Natural killer cell (primary cell): ENCODE results near the gene LRRC34. TPM values are rescaled to one million over a fixed set of nuclear protein-coding genes. Genes with fewer than 3 reads are reported as not detected.

ENCODE experiments used
- ATAC-seq, 3 donors: fragments of 150-1000 bp in 2 of 3; fragments of 200-7000 bp in 1 of 3; cut with Tn5 transposase; 1 replicate in 1 of 3; 2 replicates in 2 of 3; pipeline ENCODE4 v1.10.0; 2021; ENCODE audit warnings: mild to moderate bottlenecking in 2 of 3, moderate library complexity in 2 of 3
- DNase-seq, 2 donors: peaks; one replicate each; pipeline versions ENCODE4 v3.0.0 to v3.0.0-alpha.2; 2013 to 2021; ENCODE audit warnings: mixed read lengths in 1 of 2
- H3K27ac ChIP-seq: one replicate; pipeline ENCODE4 v1.5.1; 2013; ENCODE audit warnings: mild to moderate bottlenecking, low read length
- H3K27me3 ChIP-seq: one replicate; pipeline ENCODE4 v1.6.1; 2013; ENCODE audit warnings: low read length; ENCODE audit not compliant: control insufficient read depth, insufficient read depth
- H3K36me3 ChIP-seq: one replicate; pipeline ENCODE4 v1.6.1; 2013; ENCODE audit warnings: low read length; ENCODE audit not compliant: control insufficient read depth, insufficient read depth
- H3K4me1 ChIP-seq: one replicate; pipeline ENCODE4 v1.6.1; 2013; ENCODE audit warnings: low read length; ENCODE audit not compliant: control insufficient read depth, insufficient read depth
- H3K4me3 ChIP-seq: one replicate; pipeline ENCODE4 v1.5.1; 2013; ENCODE audit warnings: low read length
- H3K9me3 ChIP-seq: one replicate; pipeline ENCODE4 v1.6.1; 2013; ENCODE audit warnings: low read length; ENCODE audit not compliant: control insufficient read depth, insufficient read depth
- H3K27ac Mint-ChIP-seq, 2 donors: one replicate each; pipeline ENCODE4 v1.8.0; 2022; ENCODE audit warnings: mild to moderate bottlenecking in 2 of 2, mixed read lengths in 2 of 2, moderate library complexity in 1 of 2
- H3K27me3 Mint-ChIP-seq, 2 donors: one replicate each; pipeline ENCODE4 v1.8.0; 2022; ENCODE audit warnings: low read depth in 2 of 2, mixed read lengths in 2 of 2
- H3K36me3 Mint-ChIP-seq: one replicate; pipeline ENCODE4 v1.8.0; 2022; ENCODE audit warnings: mixed read lengths
- H3K4me1 Mint-ChIP-seq, 2 donors: one replicate each; pipeline ENCODE4 v1.8.0; 2022; ENCODE audit warnings: mixed read lengths in 2 of 2
- H3K4me3 Mint-ChIP-seq: one replicate; pipeline ENCODE4 v1.8.0; 2022; ENCODE audit warnings: mild to moderate bottlenecking, moderate library complexity, mixed read lengths
- H3K9me3 Mint-ChIP-seq, 2 donors: one replicate each; pipeline ENCODE4 v1.8.0; 2022; ENCODE audit warnings: mixed read lengths in 2 of 2
- WGBS: methylation state at CpG from one replicate; pipeline ENCODE4 v1.1.7; 2013; ENCODE audit warnings: missing lambda C conversion rate; ENCODE audit not compliant: insufficient coverage; 5-methylcytosine and 5-hydroxymethylcytosine counted together
- intact Hi-C: fragments of 100-400 bp; cut with micrococcal nuclease; formaldehyde crosslinking; loops from one replicate; pipeline ENCODE4 v1.14.2; 2022
- total RNA-seq, 4 donors: library from RNA; stranded (reverse); fragments of 120-200 nt in 1 of 4; gene quantifications; one replicate each; pipeline versions ENCODE4 v1.2.3 to v1.2.4, GENCODE V29; 2013 to 2022
- TF ChIP-seq, protein P1 (sequence below): fragments of 200-600 bp; IDR thresholded peaks from one replicate; pipeline ENCODE4 v1.8.0; 2022; ENCODE audit warnings: antibody characterized with exemption

Gene LRRC34
- total RNA-seq, 3 donors from 2014 or later (not counting 1 experiment from before 2014, with no cell fraction given) = 0.45 to 1.0 (median 0.48) TPM

DNA sequence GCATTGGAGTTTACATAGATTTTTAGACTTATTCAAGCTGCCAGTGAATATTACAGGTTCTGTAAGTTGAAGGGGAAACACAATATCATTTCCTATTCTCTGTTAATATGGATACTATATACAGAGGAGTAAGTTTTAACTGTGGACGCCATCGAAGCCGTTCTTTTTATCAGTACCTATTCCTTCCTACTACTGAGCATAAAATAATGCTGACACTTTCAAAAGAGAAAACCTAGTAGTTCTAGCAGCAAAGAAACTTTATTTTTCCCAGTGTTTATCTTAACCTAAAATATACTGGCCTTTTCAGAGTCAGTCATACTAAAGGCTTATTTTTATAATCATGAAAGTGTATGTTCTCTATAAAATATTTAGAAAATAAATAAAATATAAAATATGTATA lies 42.8 kb upstream of the LRRC34 start:
- no peak overlapping the region for H3K27ac ChIP-seq
- ATAC-seq (no peak), DNase-seq (no peak)
- no peak overlapping the region for H3K4me3 ChIP-seq
- no peaks in the 10 kb centered on the region for H3K36me3 ChIP-seq
- H3K4me1 Mint-ChIP-seq = no peaks in the 10 kb centered on the region
- peaks cover 10 to 26% of the 10 kb centered on the region in 2 donors for H3K27me3 Mint-ChIP-seq
- no peak overlapping the region for H3K27ac Mint-ChIP-seq
- H3K9me3 Mint-ChIP-seq = no peaks in the 10 kb centered on the region
- TF ChIP-seq, protein P1, sequence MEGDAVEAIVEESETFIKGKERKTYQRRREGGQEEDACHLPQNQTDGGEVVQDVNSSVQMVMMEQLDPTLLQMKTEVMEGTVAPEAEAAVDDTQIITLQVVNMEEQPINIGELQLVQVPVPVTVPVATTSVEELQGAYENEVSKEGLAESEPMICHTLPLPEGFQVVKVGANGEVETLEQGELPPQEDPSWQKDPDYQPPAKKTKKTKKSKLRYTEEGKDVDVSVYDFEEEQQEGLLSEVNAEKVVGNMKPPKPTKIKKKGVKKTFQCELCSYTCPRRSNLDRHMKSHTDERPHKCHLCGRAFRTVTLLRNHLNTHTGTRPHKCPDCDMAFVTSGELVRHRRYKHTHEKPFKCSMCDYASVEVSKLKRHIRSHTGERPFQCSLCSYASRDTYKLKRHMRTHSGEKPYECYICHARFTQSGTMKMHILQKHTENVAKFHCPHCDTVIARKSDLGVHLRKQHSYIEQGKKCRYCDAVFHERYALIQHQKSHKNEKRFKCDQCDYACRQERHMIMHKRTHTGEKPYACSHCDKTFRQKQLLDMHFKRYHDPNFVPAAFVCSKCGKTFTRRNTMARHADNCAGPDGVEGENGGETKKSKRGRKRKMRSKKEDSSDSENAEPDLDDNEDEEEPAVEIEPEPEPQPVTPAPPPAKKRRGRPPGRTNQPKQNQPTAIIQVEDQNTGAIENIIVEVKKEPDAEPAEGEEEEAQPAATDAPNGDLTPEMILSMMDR = no peak
- intact Hi-C loops = no loop called here
- H3K4me3 Mint-ChIP-seq = no peak overlapping the region
- H3K9me3 ChIP-seq = no peaks in the 10 kb centered on the region
- WGBS = 100% methylated on average over 3 of the region's 3 CpGs
- no peaks in the 10 kb centered on the region for H3K36me3 Mint-ChIP-seq
- H3K27me3 ChIP-seq = no peaks in the 10 kb centered on the region
- H3K4me1 ChIP-seq = no peaks in the 10 kb centered on the region

DNA sequence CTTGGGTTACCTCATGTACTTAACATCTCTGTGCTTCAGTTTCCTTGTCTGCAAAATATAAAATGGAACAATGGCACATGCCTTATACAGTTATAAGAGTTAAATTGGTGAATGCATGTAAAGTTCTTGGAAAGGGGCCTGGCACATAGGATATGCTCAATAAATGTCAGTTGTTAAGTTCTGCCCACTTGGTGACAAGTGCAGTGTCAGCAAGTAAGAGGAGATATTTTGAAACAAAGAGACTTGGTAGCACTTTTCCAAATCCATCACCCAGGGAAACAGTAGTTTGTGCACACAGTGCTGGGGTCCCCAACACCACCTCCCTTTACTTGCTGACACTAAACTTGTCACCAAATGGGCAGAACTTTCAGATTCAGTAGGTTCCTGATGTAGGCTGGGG lies 37.9 kb upstream of the LRRC34 start:
- TF ChIP-seq, protein P1 = no peak
- Histone ChIP-seq H3K27me3 (no peaks in the 10 kb centered on the region), H3K9me3 (no peaks in the 10 kb centered on the region), H3K4me1 (peaks cover 4% of the 10 kb centered on the region), H3K36me3 (no peaks in the 10 kb centered on the region), H3K4me3 (no peak overlapping the region), H3K27ac (no peak overlapping the region)
- no peak overlapping the region for H3K27ac Mint-ChIP-seq
- DNase-seq = no peak
- no peak overlapping the region for H3K4me3 Mint-ChIP-seq
- no peaks in the 10 kb centered on the region for H3K9me3 Mint-ChIP-seq
- no peaks in the 10 kb centered on the region for H3K4me1 Mint-ChIP-seq
- no peaks in the 10 kb centered on the region for H3K36me3 Mint-ChIP-seq
- intact Hi-C loops = no loop called here
- peaks cover 5 to 28% of the 10 kb centered on the region in 2 donors for H3K27me3 Mint-ChIP-seq
- no peak for ATAC-seq

DNA sequence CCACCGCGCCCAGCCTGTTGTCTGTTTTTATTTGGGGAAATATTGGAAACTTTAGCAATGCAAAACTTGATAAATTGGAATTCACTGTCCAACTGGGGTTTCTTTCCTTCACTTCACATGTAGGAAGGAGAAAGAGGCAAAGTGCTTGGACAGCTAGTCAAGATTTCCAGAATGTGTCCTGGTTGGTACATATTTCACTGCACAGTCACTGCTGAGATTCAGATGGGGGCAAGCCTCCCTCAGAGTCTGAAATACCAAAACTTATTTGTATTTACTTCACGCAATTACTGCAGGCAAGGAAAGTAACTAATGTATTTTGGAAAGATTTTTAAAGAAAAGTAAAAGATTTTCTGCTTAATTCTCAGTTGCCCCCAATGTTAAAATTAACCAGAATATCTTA lies 36.0 kb upstream of the LRRC34 start:
- intact Hi-C loops = no loop called here
- Histone ChIP-seq H3K9me3 (no peaks in the 10 kb centered on the region), H3K27ac (no peak overlapping the region), H3K4me1 (peaks cover 4% of the 10 kb centered on the region), H3K4me3 (no peak overlapping the region), H3K36me3 (no peaks in the 10 kb centered on the region), H3K27me3 (no peaks in the 10 kb centered on the region)
- Mint-ChIP-seq H3K36me3 (no peaks in the 10 kb centered on the region), H3K27ac (no peak overlapping the region), H3K4me1 (no peaks in the 10 kb centered on the region), H3K27me3 (peaks cover 5 to 15% of the 10 kb centered on the region in 2 donors), H3K9me3 (no peaks in the 10 kb centered on the region), H3K4me3 (no peak overlapping the region)
- 95% methylated on average over 2 of the region's 3 CpGs for WGBS
- TF ChIP-seq, protein P1 = no peak
- no peak for DNase-seq
- ATAC-seq = no peak

DNA sequence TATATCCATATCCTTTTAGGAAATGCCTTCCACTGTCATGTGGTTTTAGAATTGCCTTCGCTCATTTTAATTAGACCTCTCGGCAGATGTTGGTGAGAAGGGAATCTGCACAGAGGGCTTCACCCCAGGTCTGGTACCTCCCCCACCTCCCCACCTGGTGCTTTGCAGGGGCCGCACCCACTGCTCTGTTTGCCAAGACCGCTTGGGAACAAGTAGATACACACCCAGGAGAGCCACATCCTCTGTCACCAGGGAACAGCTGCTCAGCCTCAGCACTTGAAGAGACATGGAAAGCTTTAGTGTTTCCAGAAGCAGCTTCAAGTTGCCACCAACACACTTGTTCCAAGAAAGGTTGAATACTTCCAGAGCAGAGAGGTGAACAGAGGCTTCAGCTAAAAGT lies 35.2 kb upstream of the LRRC34 start:
- H3K4me1 Mint-ChIP-seq = no peaks in the 10 kb centered on the region
- Histone ChIP-seq H3K9me3 (no peaks in the 10 kb centered on the region), H3K27me3 (no peaks in the 10 kb centered on the region), H3K27ac (no peak overlapping the region), H3K36me3 (no peaks in the 10 kb centered on the region), H3K4me3 (no peak overlapping the region), H3K4me1 (peaks cover 4% of the 10 kb centered on the region)
- no peak for ATAC-seq
- H3K27me3 Mint-ChIP-seq = peaks cover 5 to 14% of the 10 kb centered on the region in 2 donors
- 89% methylated on average over 4 of the region's 4 CpGs for WGBS
- no peak for DNase-seq
- H3K4me3 Mint-ChIP-seq = no peak overlapping the region
- intact Hi-C loops = no loop called here
- TF ChIP-seq, protein P1 = no peak
- no peaks in the 10 kb centered on the region for H3K9me3 Mint-ChIP-seq
- no peak overlapping the region for H3K27ac Mint-ChIP-seq
- no peaks in the 10 kb centered on the region for H3K36me3 Mint-ChIP-seq
